ENCODE data around the gene CHST3. TPM values are rescaled to one million over a fixed set of nuclear protein-coding genes. Genes with fewer than 3 reads are reported as not detected.

The CHST3 gene
- total RNA-seq, 1 experiment from 2014 or later: 6.1 TPM

DNA sequence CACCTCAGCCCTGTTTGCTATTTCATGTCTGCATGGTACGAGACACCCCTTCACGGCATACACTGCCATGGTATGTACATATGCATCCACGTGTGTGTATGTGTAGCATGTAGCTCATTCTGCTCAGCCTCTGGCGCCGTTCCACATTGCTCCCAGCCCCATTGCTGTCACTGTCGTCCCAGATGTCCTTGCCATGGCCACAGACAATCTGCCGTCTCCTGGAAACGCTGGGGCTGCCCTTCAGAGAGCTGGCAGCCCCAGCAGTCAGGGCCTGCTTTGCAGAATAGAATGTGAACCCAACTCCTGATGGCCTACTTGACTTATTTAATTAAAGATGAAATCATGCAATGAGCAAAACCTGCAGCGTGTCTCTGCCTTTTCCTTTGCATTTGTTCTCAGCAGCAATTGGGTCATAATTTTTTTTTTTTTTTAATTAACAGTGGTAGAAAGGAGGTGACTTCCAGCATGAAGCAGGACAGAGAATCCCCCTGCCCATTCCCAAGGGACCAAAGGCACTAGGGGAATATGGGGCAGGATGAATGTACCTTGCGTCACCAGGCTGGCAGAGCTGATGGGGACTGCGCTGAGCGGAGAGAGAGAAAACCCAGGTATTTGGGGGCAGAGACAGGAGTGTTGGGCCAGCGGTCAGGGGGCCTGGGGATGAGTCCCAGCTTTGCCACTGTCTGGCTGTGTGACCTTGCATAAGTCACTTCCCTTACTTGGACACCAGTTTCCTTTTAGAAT is 49.2 kb downstream of the CHST3 start:
- Histone ChIP-seq H3K27me3 (ENCODE audit: insufficient read depth, low read length) (no peaks in the 10 kb centered on the region), H2BK120ac (ENCODE audit: low read depth, low read length, poor library complexity, severe bottlenecking) (no peak overlapping the region), H2BK20ac (ENCODE audit: low read depth, low read length, poor library complexity, severe bottlenecking) (no peak overlapping the region), H2AK5ac (ENCODE audit: insufficient read length, low read length) (no peak overlapping the region), H4K5ac (ENCODE audit: insufficient read length, low read depth, low read length) (no peak overlapping the region), H3T11ph (ENCODE audit: low read length) (no peak overlapping the region), H2BK15ac (ENCODE audit: low read depth, low read length) (no peak overlapping the region), H3K79me2 (ENCODE audit: insufficient read depth, low read length) (no peaks in the 10 kb centered on the region), H2AFZ (ENCODE audit: low read length) (no peak overlapping the region), H3K23ac (ENCODE audit: insufficient read length, low read depth, low read length) (no peak overlapping the region), H2BK12ac (ENCODE audit: insufficient read length, low read depth, low read length) (no peak overlapping the region), H3K4me1 (ENCODE audit: insufficient read depth, low read length) (no peaks in the 10 kb centered on the region), H3K79me1 (ENCODE audit: insufficient read depth, low read depth, low read length, poor library complexity, severe bottlenecking) (no peaks in the 10 kb centered on the region), H3K9me3 (ENCODE audit: control insufficient read depth, low read depth, low read length) (no peaks in the 10 kb centered on the region), H3K56ac (ENCODE audit: insufficient read length, low read depth, low read length) (no peak overlapping the region), H3K18ac (ENCODE audit: insufficient read length, low read depth, low read length) (no peak overlapping the region), H3K27ac (ENCODE audit: insufficient read length, low read depth, low read length) (no peak overlapping the region), H4K91ac (ENCODE audit: insufficient read length, low read depth, low read length) (no peak overlapping the region), H3K9ac (ENCODE audit: extremely low read depth, insufficient read length, low read length) (no peak overlapping the region), H3K4me2 (ENCODE audit: insufficient read depth, insufficient read length, low read length) (no peak overlapping the region), H3K14ac (ENCODE audit: insufficient read depth, low read length) (no peak overlapping the region; the same call in 1 of the 2 replicates), H3K23me2 (ENCODE audit: insufficient read length, low read depth, low read length, poor library complexity, severe bottlenecking) (no peaks in the 10 kb centered on the region), H2BK5ac (ENCODE audit: insufficient read length, low read length) (no peak overlapping the region), H3K4ac (ENCODE audit: low read depth, low read length) (no peak overlapping the region), H4K8ac (replicated peaks; ENCODE audit: insufficient read length, low read depth, low read length) (no peak overlapping the region), H4K20me1 (ENCODE audit: control insufficient read depth, insufficient read depth, insufficient read length) (no peaks in the 10 kb centered on the region)
- peaks cover 0 to 14% of the 10 kb centered on the region in 2 experiments for H3K4me1 Mint-ChIP-seq
- DNase-seq: no peak
- H3K36me3 Mint-ChIP-seq (ENCODE audit: insufficient read depth in 1 of 3, low read depth in 3 of 3): peaks cover 0 to 8% (median 2%) of the 10 kb centered on the region in 3 experiments; a peak in 2 of 7 replicates
- peaks cover 3% of the 10 kb centered on the region for H3K27me3 Mint-ChIP-seq (ENCODE audit: low read depth)
- no peak overlapping the region for H3K4me3 Mint-ChIP-seq
- no peak for TF ChIP-seq CTCF (conservative IDR thresholded peaks at IDR 0.05)
- no peaks in the 10 kb centered on the region for H3K9me3 Mint-ChIP-seq
- H3K27ac Mint-ChIP-seq: no peak overlapping the region
- no CpG with 5 or more reads among the region's 13 CpGs for WGBS (ENCODE audit: extremely low coverage, insufficient read length, low lambda C conversion rate)

Data from H9 (cell line).